Fibroblast of lung (primary cell): Measurements from ENCODE around the gene PRELID3B.

Experiments used
- EZH2 ChIP-seq: IDR thresholded peaks from 2 replicates; pipeline ENCODE4 v1.5.1; 2012; ENCODE audit warnings: low read length, control low read depth, mild to moderate bottlenecking; ENCODE audit errors: missing control alignments
- TF ChIP-seq, protein P1 (sequence below), 2 donors: IDR thresholded peaks in 1 of 2; conservative IDR thresholded peaks in 1 of 2; 1 replicate in 1 of 2; 2 replicates in 1 of 2; pipeline ENCODE4 v1.5.1; 2011 to 2012; ENCODE audit warnings: low read length in 2 of 2, control low read depth in 1 of 2, inconsistent platforms in 1 of 2, low read depth in 1 of 2, mild to moderate bottlenecking in 1 of 2

DNA sequence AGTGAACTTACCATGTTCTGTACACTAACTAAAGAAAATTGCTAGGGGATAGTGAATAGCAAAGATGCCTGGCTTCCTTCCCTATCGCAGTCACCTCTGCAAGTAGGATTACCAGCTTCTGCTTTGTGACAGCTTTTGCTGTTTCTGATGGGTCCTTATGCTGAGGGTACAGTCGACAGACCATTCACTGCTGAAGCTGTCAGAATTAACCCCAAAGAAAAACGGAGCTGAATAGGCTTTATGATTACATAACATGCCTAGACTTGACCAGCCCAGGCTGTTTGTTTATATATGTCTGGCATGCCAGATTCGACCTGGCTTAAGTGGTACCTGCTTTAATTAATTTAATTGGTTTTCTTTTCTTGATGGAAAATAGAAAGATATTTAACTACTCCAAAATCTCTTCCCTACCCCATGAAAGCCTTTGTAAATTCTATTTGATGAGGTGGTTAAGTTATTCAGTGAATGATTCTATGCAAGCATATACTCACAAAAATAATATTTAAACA lies 21.7 kb upstream of the PRELID3B start:
- TF ChIP-seq, protein P1, sequence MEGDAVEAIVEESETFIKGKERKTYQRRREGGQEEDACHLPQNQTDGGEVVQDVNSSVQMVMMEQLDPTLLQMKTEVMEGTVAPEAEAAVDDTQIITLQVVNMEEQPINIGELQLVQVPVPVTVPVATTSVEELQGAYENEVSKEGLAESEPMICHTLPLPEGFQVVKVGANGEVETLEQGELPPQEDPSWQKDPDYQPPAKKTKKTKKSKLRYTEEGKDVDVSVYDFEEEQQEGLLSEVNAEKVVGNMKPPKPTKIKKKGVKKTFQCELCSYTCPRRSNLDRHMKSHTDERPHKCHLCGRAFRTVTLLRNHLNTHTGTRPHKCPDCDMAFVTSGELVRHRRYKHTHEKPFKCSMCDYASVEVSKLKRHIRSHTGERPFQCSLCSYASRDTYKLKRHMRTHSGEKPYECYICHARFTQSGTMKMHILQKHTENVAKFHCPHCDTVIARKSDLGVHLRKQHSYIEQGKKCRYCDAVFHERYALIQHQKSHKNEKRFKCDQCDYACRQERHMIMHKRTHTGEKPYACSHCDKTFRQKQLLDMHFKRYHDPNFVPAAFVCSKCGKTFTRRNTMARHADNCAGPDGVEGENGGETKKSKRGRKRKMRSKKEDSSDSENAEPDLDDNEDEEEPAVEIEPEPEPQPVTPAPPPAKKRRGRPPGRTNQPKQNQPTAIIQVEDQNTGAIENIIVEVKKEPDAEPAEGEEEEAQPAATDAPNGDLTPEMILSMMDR (conservative IDR thresholded peaks at IDR 0.05 in 1 of 2, IDR thresholded peaks at IDR 0.05 in 1 of 2; ENCODE audit: low read depth in 1 of 2, low read length in 2 of 2): no peak
- no peak for TF ChIP-seq EZH2
